AG09319 (cell line): ENCODE measurements around the gene EDC3.
A peak's percentile ranks its signal among the peaks of the same experiment; 100 is the strongest.

Experiments used
- DNase-seq: peaks from one replicate; pipeline ENCODE4 v3.0.0-alpha.2; 2010; ENCODE audit warnings: low read depth; ENCODE audit errors: extremely low read depth
- CTCF ChIP-seq: IDR thresholded peaks from 2 replicates; pipeline ENCODE4 v1.5.1; 2011; ENCODE audit warnings: low read depth, mild to moderate bottlenecking, inconsistent platforms, low read length, moderate library complexity

Gene EDC3

GRCh38 chr15:74643665-74644204 lies 52.1 kb downstream of the EDC3 start:
- TF ChIP-seq CTCF, result no peak
- no peak for DNase-seq

- no peak for DNase-seq
- TF ChIP-seq CTCF, result no peak
Measured at GRCh38 chr15:74642734-74643664, 52.8 kb downstream of the EDC3 start.

DNA sequence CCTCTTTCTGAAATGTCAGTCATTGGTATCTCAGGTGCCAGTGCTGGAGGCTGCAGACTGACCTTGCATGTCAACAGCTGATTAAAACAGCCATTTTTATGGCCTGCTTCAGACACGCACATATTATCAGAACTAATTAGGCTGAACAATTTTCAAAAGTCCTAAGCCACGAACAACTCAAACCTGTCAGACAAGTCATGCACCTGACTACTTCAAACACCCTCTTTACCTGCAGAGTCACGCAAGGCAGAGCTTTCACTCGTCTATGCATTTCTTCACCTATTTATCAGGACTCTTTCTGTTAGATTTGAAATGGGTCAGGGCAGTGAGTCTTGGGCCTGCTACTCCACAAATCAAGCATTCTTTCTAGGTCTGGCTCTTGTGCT lies 53.5 kb downstream of the EDC3 start:
- no peak for TF ChIP-seq CTCF
- no peak for DNase-seq

- DNase-seq, result no peak
- no peak for TF ChIP-seq CTCF
Measured at GRCh38 chr15:74641151-74641550, 54.7 kb downstream of the EDC3 start.

DNA sequence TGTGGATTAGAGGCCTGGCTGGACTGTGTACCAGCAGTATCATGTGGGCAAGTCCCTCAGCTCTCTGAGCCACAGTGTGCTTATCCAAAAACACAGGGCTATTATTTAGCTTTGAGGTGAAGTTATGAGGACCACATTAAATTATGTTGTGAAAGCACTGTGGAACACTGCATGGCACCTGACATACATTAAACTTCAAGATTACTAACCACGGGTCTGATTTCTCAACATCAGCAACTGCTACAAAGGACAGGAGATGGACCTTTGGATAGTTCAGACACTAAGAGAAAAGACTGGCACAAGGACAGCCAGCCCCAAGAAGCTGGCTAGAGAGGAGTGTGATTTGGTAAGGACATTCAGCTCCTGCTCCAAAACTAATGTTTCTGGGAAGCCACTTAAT lies 58.8 kb downstream of the EDC3 start:
- DNase-seq, result no peak
- TF ChIP-seq CTCF, result no peak

- no peak for DNase-seq
- peak; percentile 88 for TF ChIP-seq CTCF
Measured at GRCh38 chr15:74635228-74635627, 60.6 kb downstream of the EDC3 start.

DNA sequence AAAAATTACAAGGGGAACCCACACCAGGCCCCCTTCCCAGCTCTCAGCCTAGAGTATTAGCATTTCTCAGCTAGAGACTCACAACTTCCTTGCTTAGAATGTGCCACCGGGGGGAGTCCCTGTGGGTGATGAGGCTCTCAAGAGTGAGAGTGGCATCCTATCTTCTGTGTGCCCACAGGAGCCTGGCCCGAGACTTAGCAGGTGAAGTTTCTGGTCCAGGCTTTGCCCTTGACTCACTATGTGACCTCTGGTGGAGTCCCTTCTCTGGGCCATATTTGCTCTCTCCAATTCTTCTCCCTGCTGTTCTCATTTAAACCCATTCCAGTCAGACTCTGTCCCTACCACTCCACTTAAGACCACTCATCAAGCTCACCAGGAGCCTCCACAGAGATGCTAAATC lies 62.0 kb downstream of the EDC3 start:
- no peak for DNase-seq
- no peak; the same call in 1 of the 2 replicates for TF ChIP-seq CTCF
